ENCODE measurements around the gene PLEKHM2.

Gene PLEKHM2

DNA sequence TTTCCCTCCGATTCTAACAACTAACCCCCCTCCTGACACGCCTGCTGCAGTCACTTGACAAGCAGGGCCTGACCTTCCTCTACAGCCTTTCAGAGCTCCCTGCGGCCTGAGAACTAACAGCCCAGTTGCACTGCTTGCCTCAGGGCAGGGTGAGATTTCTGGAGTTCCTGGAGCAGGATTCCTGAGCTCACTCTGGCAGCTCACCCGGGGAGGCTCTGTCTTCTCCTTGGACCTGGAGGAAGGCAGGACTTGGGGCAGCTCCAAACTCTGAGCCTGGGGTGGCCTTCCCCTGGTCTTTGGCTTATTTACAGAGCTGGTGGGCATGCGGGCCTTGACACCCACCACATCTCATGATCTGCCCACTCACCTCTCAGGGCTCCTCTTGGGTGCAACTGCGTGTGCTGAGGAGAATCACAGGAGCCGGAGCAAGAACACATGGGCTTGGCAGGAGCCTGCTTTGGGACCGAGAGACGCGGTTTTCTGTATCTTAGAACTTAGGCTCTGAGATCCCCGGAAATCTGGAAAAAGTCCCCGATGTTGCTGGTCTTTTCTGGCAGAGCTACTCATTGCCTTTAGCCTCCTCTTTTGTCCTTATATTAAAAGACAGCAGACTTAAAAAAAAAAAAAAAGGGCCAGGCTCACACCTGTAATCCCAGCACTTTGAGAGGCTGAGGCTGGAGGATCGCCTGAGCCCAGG lies 38.9 kb downstream of the PLEKHM2 start:
- Mint-ChIP-seq H3K36me3 (ENCODE audit: low read depth) (peaks cover 23% of the 10 kb centered on the region), H3K4me1 (ENCODE audit: low read depth) (no peaks in the 10 kb centered on the region), H3K27me3 (no peaks in the 10 kb centered on the region), H3K27ac (peak overlapping the region; percentile 26), H3K4me3 (no peak overlapping the region), H3K9me3 (no peaks in the 10 kb centered on the region)

DNA sequence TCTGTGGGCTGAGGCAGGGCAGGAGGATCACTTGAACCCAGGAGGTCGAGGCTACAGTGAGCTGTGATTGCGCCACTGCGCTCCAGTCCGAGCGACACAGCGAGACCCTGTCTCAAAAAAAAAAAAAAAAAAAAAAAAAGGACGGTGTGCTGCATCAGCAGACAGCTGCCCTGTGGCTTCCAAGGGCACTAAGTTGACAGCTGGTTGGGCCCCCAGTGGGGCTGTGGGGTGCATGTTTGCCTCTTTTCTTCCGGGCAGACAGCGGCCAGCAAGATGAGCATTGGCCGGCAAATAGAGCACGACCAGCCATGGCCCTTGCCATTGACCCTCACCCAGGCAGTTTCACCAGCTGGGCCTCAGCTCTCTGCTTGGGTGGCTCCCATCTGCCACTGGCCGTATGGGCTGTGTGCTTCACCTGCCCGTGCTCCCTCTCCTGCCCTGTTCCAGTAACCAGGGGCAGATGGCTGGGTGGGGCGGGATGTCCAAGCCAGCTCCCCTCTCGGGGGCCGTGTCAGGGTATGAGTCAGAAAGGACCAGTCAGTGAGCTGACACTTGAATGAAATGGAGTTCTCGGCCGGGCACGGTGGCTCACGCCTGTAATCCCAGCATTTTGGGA lies 39.6 kb downstream of the PLEKHM2 start:
- no peaks in the 10 kb centered on the region for H3K9me3 Mint-ChIP-seq
- H3K4me3 Mint-ChIP-seq = no peak overlapping the region
- H3K4me1 Mint-ChIP-seq (ENCODE audit: low read depth) = no peaks in the 10 kb centered on the region
- no peaks in the 10 kb centered on the region for H3K27me3 Mint-ChIP-seq
- no peak overlapping the region for H3K27ac Mint-ChIP-seq
- H3K36me3 Mint-ChIP-seq (ENCODE audit: low read depth) = peaks cover 17% of the 10 kb centered on the region

DNA sequence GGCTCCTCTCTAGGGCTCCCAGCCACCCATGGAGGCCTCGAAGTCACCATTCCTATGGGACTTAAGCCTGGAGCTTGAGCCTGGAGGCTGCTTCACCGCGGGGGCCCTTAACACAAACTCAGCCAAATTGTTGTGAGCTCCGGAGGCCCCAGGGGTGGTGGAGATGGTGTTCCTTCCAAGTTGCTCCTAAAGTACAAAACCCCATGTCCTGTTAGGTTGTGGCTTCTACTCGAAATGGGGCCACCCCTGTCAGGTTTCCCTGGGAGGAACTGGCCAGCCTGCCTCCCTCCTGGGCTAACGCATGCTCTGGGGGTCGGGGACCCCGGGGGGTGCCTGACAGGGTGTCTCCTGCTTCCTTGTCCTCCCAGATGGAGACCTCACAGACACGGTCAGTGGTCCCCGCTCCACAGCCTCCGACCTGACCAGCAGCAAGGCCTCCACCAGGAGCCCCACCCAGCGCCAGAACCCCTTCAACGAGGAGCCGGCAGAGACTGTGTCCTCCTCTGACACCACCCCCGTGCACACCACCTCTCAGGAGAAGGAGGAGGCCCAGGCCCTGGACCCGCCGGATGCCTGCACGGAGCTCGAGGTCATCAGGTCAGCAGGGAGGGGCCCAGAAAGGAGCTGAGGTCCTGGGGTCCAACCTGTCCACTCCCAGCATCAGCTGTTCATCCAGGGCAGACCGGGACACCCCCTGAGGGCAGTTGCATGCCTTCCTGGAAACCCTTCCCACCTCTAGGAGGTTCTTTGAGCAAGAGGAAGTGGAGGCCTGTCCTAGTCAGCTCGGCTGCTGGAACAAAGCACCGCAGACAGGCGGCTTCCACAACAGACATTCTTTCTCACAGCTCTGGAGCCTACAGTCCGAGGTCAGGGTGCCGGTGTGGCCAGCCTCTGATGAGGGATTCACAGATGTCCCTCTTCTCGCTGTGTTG lies 41.1 kb downstream of the PLEKHM2 start:
- H3K4me1 Mint-ChIP-seq (ENCODE audit: low read depth) = no peaks in the 10 kb centered on the region
- no peak overlapping the region for H3K27ac Mint-ChIP-seq
- H3K4me3 Mint-ChIP-seq = no peak overlapping the region
- no peaks in the 10 kb centered on the region for H3K9me3 Mint-ChIP-seq
- H3K36me3 Mint-ChIP-seq (ENCODE audit: low read depth) = peaks cover 14% of the 10 kb centered on the region
- H3K27me3 Mint-ChIP-seq = no peaks in the 10 kb centered on the region

DNA sequence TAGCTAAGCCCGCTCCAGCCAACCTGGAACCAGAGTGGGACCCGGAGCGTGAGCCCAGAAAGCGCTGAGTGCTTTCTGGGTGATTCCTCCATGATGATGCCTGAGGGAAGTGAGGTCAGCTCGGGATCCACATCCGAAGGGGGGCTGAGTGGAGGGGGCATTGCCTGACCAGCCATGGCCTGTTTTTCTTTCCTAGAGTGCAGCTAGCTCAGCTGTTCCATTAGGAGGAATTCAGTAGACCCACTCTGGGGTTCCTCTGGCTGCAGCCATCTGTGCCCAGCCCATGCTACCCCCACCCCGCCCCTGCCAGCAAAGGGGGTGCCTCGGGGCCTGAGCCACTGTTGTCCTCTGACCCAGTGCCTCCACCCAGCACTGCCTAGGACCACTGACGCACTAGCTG lies 42.4 kb downstream of the PLEKHM2 start:
- Mint-ChIP-seq H3K27me3 (no peaks in the 10 kb centered on the region), H3K27ac (no peak overlapping the region), H3K36me3 (ENCODE audit: low read depth) (peaks cover 14% of the 10 kb centered on the region), H3K4me1 (ENCODE audit: low read depth) (no peaks in the 10 kb centered on the region), H3K4me3 (no peak overlapping the region), H3K9me3 (no peaks in the 10 kb centered on the region)

DNA sequence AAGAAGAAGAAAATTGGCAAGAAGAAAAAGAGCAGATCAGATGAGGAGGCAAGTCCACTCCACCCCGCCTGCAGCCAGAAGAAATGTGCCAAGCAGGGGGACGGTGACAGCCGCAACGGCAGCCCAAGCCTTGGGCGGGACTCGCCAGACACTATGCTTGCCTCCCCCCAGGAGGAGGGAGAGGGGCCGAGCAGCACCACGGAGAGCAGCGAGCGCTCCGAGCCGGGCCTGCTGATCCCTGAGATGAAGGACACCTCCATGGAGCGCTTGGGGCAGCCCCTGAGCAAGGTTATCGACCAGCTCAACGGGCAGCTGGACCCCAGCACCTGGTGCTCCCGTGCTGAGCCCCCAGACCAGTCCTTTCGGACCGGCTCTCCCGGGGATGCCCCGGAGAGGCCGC lies 42.9 kb downstream of the PLEKHM2 start:
- Mint-ChIP-seq H3K27me3 (no peaks in the 10 kb centered on the region), H3K27ac (no peak overlapping the region), H3K4me1 (ENCODE audit: low read depth) (no peaks in the 10 kb centered on the region), H3K9me3 (no peaks in the 10 kb centered on the region), H3K36me3 (ENCODE audit: low read depth) (peaks cover 14% of the 10 kb centered on the region), H3K4me3 (no peak overlapping the region)

DNA sequence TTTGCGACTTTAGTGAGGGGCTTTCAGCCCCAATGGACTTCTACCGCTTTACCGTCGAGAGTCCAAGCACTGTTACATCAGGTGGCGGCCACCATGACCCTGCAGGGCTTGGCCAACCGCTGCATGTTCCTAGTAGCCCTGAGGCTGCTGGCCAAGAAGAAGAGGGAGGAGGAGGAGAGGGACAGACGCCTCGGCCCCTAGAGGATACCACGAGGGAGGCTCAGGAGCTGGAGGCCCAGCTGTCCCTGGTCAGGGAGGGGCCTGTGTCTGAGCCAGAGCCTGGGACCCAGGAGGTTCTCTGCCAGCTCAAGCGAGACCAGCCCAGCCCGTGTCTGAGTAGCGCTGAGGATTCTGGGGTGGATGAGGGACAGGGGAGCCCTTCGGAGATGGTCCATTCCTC lies 43.3 kb downstream of the PLEKHM2 start:
- Mint-ChIP-seq H3K4me3 (no peak overlapping the region), H3K27ac (no peak overlapping the region), H3K4me1 (ENCODE audit: low read depth) (no peaks in the 10 kb centered on the region), H3K9me3 (no peaks in the 10 kb centered on the region), H3K27me3 (no peaks in the 10 kb centered on the region), H3K36me3 (ENCODE audit: low read depth) (peaks cover 14% of the 10 kb centered on the region)

DNA sequence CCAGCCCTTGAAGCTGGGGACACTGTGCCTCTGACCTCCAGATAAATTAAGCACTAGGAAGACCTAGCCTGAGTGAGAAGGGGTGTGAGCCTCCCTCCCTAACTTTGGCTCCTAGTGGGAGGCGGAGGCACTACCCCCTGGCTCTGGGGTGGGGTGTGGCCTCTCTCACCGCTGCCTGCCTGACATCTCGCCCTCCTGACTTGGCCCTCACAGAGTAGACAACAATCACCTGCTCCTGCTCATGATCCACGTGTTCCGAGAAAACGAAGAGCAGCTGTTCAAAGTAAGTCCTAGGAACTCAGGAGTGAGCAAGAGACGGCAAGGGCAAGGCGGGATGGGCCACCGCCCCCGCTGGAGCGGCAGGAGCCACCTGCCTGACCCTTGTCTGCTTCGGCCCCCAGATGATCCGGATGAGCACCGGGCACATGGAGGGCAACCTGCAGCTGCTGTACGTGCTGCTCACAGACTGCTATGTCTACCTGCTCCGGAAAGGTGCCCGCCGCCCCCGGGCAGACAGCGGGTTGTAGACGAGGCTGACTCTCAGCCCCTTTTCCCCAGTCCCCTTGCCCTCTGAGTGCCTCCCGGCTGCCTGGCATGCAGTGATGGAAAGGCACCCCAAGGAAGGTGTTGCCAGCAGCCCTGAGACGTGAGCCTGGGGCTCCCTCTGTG lies 43.9 kb downstream of the PLEKHM2 start:
- Mint-ChIP-seq H3K36me3 (ENCODE audit: low read depth) (peaks cover 15% of the 10 kb centered on the region), H3K4me1 (ENCODE audit: low read depth) (no peaks in the 10 kb centered on the region), H3K27me3 (no peaks in the 10 kb centered on the region), H3K27ac (no peak overlapping the region), H3K4me3 (no peak overlapping the region), H3K9me3 (no peaks in the 10 kb centered on the region)

DNA sequence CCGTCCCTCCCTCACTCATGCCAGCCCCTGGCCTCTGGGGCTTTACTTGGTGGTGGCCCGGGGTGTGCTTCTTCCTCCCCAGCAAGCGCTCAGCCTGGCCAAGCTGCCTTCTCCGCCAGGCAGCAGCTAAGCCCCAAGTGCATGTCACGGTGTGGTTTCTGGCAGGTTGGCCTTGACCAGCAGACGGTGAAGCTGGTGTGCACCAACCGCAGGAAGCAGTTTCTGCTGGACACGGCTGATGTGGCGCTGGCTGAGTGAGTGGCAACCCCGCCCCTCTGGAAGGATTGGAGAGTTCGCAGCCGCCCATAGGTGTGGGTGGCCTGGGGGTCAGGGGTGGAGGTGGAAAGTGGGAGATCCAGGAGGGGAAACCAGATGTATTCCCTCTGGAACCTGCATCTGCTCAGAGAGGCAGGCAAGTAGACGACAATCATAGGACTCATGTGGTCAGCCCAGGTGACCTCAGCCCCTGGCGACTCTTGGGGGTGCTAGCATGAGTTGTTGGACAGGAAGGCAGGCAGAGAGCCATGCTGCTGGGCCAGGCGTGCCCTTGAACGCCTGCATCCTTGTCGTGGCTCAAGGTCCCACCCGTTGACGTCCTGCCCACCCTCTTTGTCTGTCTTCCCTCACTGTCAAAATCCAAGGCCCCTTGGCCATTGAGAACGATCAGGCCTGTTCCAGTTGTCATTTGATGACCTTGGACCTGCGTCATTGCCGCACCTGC lies 45.0 kb downstream of the PLEKHM2 start:
- no peak overlapping the region for H3K27ac Mint-ChIP-seq
- peaks cover 22% of the 10 kb centered on the region for H3K36me3 Mint-ChIP-seq (ENCODE audit: low read depth)
- H3K4me1 Mint-ChIP-seq (ENCODE audit: low read depth) = no peaks in the 10 kb centered on the region
- H3K27me3 Mint-ChIP-seq = no peaks in the 10 kb centered on the region
- H3K4me3 Mint-ChIP-seq = no peak overlapping the region
- H3K9me3 Mint-ChIP-seq = no peaks in the 10 kb centered on the region

DNA sequence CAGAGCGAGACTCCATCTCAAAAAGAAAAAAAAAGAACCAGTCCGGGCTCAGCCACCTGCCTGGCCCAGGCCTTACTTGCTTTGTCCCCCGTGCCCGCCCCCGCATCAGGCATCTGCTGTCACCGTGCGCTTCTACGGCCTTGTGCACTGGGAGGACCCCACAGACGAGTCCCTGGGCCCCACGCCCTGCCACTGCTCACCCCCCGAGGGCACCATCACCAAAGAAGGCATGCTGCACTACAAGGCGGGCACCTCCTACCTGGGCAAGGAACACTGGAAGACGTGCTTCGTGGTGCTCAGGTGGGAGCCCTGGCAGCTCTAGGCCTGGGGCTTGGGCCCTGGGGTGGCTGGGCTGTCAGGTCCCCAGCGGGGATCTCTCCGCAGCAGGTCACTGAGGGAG lies 46.3 kb downstream of the PLEKHM2 start:
- no peaks in the 10 kb centered on the region for H3K9me3 Mint-ChIP-seq
- H3K4me3 Mint-ChIP-seq = no peak overlapping the region
- peaks cover 22% of the 10 kb centered on the region for H3K36me3 Mint-ChIP-seq (ENCODE audit: low read depth)
- no peaks in the 10 kb centered on the region for H3K27me3 Mint-ChIP-seq
- H3K4me1 Mint-ChIP-seq (ENCODE audit: low read depth) = no peaks in the 10 kb centered on the region
- no peak overlapping the region for H3K27ac Mint-ChIP-seq

DNA sequence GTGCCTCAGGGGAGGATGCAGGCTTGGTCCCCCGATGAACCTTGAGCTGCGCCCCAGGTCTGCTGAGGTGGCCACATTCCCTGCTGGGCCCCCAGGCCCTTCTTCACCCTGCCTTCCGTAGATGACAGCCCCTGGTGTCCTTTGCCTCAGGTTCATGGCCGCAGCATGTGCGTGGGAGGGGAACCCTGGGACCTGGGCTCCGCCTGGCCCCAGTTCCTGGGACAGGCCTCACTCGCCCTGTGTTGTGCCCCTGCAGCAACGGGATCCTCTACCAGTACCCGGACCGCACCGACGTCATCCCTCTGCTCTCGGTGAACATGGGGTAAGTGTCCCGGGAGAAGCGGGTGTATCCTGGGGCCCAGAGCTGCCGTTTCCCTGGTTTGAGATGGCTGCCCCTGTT lies 46.8 kb downstream of the PLEKHM2 start:
- Mint-ChIP-seq H3K36me3 (ENCODE audit: low read depth) (peaks cover 20% of the 10 kb centered on the region), H3K4me3 (no peak overlapping the region), H3K27ac (no peak overlapping the region), H3K27me3 (no peaks in the 10 kb centered on the region), H3K4me1 (ENCODE audit: low read depth) (no peaks in the 10 kb centered on the region), H3K9me3 (no peaks in the 10 kb centered on the region)

DNA sequence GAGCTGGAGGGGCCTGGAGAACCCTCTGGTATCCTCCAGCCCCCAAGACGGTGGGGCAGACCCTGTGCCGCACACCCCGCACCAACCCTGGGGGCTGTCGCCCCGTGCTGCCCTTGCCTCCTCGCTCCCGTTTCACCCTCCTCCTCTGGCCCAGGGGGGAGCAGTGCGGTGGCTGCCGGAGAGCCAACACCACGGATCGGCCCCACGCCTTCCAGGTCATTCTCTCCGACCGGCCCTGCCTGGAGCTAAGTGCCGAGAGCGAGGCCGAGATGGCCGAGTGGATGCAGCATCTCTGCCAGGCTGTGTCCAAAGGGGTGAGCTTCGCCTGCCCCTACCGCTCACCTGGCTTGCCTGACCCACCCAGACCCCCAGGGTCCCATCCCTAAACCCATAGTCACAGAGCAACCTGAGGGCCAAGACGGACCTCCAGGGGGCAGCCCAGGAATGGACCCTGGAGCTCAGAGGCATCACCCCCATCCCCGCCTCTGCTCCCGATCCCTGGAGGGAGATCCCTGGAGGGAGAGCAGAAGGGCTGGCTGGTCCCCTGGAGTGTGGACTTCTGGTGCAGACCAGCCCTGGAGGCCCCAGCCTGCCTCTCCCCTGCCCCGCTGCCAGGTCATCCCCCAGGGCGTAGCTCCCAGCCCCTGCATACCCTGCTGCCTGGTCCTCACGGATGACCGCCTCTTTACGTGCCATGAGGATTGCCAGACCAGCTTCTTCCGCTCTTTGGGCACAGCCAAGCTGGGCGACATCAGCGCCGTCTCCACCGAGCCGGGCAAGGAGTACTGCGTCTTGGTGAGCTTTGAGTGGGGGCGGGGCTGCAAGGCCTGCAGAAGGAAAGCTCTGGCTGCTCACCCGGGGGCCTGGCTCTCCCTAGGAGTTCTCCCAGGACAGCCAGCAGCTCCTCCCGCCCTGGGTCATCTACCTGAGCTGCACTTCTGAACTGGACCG lies 47.9 kb downstream of the PLEKHM2 start:
- Mint-ChIP-seq H3K4me1 (ENCODE audit: low read depth) (no peaks in the 10 kb centered on the region), H3K4me3 (no peak overlapping the region), H3K27me3 (no peaks in the 10 kb centered on the region), H3K27ac (no peak overlapping the region), H3K36me3 (ENCODE audit: low read depth) (peaks cover 18% of the 10 kb centered on the region), H3K9me3 (no peaks in the 10 kb centered on the region)

DNA sequence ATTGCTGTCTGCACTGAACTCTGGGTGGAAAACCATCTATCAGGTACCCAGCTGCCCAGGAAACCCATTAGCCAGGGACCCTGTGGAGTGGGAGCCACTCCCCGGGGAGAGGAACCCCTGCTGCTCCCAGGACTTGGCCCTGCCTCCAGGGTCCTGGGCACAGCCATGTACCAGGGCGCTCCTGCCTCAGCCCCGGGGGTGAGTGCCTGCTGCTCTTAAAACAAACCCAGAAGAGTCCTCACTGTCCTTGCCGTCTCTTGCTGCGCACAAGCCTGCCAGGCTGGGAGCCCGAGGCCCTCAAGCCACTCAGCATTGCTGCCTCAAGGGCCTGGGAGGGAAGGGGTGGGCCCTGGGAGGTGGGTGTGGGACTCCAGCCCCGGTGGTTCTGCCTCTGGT lies 48.6 kb downstream of the PLEKHM2 start:
- Mint-ChIP-seq H3K4me1 (ENCODE audit: low read depth) (no peaks in the 10 kb centered on the region), H3K36me3 (ENCODE audit: low read depth) (peaks cover 16% of the 10 kb centered on the region), H3K4me3 (no peak overlapping the region)

DNA sequence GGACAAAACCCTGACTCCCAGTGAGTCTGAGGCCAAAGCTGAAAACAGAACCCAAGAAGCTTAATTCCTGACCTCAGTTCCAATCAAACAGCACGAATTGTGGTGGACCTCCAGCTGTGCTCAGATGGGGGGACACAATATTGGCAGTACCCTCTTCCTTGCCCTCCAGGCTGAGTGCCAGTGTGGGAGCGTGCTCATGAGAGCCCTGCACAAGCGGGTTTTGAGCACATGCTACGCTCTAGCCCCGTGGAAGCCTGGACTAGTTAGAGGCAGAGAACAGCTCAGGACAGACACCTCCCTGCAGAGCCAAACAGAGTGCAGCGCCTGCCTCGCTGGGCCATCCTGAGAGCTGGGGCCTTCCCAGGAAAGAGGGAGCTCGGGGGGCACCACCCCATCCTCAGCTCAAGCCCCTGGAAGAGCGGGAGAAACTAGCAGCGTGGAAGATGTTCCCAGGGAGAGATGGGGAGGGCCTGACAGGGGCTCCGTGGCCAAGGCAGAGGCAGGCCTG lies 49.2 kb downstream of the PLEKHM2 start:
- H3K36me3 Mint-ChIP-seq (ENCODE audit: low read depth) = peaks cover 12% of the 10 kb centered on the region
- H3K4me3 Mint-ChIP-seq = no peak overlapping the region
- no peaks in the 10 kb centered on the region for H3K27me3 Mint-ChIP-seq
- H3K9me3 Mint-ChIP-seq = no peaks in the 10 kb centered on the region
- no peak overlapping the region for H3K27ac Mint-ChIP-seq
- H3K4me1 Mint-ChIP-seq (ENCODE audit: low read depth) = no peaks in the 10 kb centered on the region

More for the DNA sequence above, 48.6 kb downstream of the PLEKHM2 start:
- H3K9me3 Mint-ChIP-seq = no peaks in the 10 kb centered on the region
- no peak overlapping the region for H3K27ac Mint-ChIP-seq
- H3K27me3 Mint-ChIP-seq = no peaks in the 10 kb centered on the region
